ENCODE results near the gene GNAT1. TPM values are rescaled to one million over a fixed set of nuclear protein-coding genes. Genes with fewer than 3 reads are reported as not detected.

GNAT1 gene
- total RNA-seq, 1 experiment from 2014 or later: not detected

- Histone ChIP-seq H2BK15ac (ENCODE audit: low read depth, low read length) (no peak overlapping the region), H4K5ac (ENCODE audit: insufficient read length, low read depth, low read length) (no peak overlapping the region), H3K23me2 (ENCODE audit: insufficient read length, low read depth, low read length, poor library complexity, severe bottlenecking) (no peaks in the 10 kb centered on the region), H2AFZ (ENCODE audit: low read length) (no peak overlapping the region), H2BK5ac (ENCODE audit: insufficient read length, low read length) (no peak overlapping the region), H3K4ac (ENCODE audit: low read depth, low read length) (no peak overlapping the region), H2BK120ac (ENCODE audit: low read depth, low read length, poor library complexity, severe bottlenecking) (no peak overlapping the region), H3K27me3 (ENCODE audit: insufficient read depth, low read length) (no peaks in the 10 kb centered on the region), H3K9me3 (ENCODE audit: control insufficient read depth, low read depth, low read length) (no peaks in the 10 kb centered on the region), H4K91ac (ENCODE audit: insufficient read length, low read depth, low read length) (no peak overlapping the region), H2BK12ac (ENCODE audit: insufficient read length, low read depth, low read length) (no peak overlapping the region), H3K4me1 (ENCODE audit: insufficient read depth, low read length) (peaks cover 7% of the 10 kb centered on the region; the same call in 1 of the 2 replicates), H3K9ac (ENCODE audit: extremely low read depth, insufficient read length, low read length) (no peak overlapping the region), H3K79me1 (ENCODE audit: insufficient read depth, low read depth, low read length, poor library complexity, severe bottlenecking) (no peaks in the 10 kb centered on the region), H3K4me2 (ENCODE audit: insufficient read depth, insufficient read length, low read length) (no peak overlapping the region), H3K18ac (ENCODE audit: insufficient read length, low read depth, low read length) (no peak overlapping the region), H4K8ac (replicated peaks; ENCODE audit: insufficient read length, low read depth, low read length) (no peak overlapping the region), H3K23ac (ENCODE audit: insufficient read length, low read depth, low read length) (no peak overlapping the region), H4K20me1 (ENCODE audit: control insufficient read depth, insufficient read depth, insufficient read length) (no peaks in the 10 kb centered on the region), H3K14ac (ENCODE audit: insufficient read depth, low read length) (no peak overlapping the region; the same call in 1 of the 2 replicates), H2AK5ac (ENCODE audit: insufficient read length, low read length) (no peak overlapping the region), H3T11ph (ENCODE audit: low read length) (no peak overlapping the region), H2BK20ac (ENCODE audit: low read depth, low read length, poor library complexity, severe bottlenecking) (no peak overlapping the region), H3K27ac (ENCODE audit: insufficient read length, low read depth, low read length) (no peak overlapping the region), H3K79me2 (ENCODE audit: insufficient read depth, low read length) (no peaks in the 10 kb centered on the region), H3K56ac (ENCODE audit: insufficient read length, low read depth, low read length) (no peak overlapping the region)
- Mint-ChIP-seq H3K4me3 (no peak overlapping the region), H3K27me3 (ENCODE audit: low read depth) (no peaks in the 10 kb centered on the region; the same call in 1 of the 2 replicates), H3K4me1 (peaks cover 30 to 44% of the 10 kb centered on the region in 2 experiments), H3K27ac (peak overlapping the region in 2 of 3 experiments; percentile 64 to 65; a peak in 4 of 7 replicates), H3K36me3 (ENCODE audit: insufficient read depth in 1 of 3, low read depth in 3 of 3) (peaks cover 16 to 36% (median 29%) of the 10 kb centered on the region in 3 experiments), H3K9me3 (no peaks in the 10 kb centered on the region)
- no peak for DNase-seq
- WGBS (ENCODE audit: extremely low coverage, insufficient read length, low lambda C conversion rate): no CpG with 5 or more reads among the region's 1 CpG
- no peak for TF ChIP-seq CTCF (conservative IDR thresholded peaks at IDR 0.05)
Observed at GRCh38 chr3:50164481-50164880, 26.9 kb upstream of the GNAT1 start.
